NCI-H446 (cell line): ENCODE data around the gene COL5A1.

Experiments used
- DNase-seq, 2 experiments: peaks; one replicate each; lab custom pipeline; 2025; lab: John Stamatoyannopoulos, UW

COL5A1 gene

DNA sequence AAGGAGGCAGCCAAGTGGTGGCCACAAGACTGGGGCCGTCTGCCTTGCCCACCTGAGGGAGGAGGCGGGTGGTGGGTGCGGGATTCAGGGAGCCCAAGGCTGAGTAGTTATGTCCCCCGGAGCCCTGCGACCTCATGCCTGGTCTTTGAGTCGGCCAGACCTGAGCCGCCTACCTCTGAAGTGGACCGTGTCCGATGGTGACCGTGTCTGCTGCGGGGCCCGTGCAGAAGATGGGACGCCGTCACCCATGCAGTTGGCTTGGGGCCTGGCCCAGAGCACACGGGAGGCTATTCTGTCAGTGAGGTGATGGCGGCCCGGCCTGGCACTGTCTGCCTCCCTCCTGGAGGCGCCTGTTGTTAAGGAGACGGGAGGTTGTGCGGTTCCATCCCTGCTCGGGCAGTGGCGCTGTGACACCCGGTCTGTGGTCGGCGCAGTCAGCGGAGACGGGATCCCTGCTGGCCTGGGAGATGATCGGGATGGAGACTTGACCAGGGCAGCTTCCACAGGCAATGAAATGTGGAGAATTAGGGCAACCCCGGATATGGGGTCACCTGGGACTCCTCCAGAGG lies 176.5 kb downstream of the COL5A1 start:
- DNase-seq = no peak

DNA sequence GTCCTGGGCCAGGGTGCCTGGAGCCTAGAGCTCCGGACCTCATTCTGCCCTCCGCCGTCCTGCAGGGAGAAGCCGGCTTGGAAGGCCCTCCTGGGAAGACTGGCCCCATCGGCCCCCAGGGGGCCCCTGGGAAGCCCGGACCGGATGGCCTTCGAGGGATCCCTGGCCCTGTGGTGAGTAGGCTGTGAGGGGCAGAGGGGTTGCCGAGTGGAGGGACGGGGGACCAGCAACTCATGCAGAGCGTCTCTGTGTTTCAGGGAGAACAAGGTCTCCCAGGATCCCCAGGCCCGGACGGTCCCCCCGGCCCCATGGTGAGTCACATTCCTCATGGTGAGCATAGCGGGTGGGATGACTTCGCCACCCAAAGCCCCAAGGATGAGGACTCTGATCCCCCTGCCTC lies 177.0 kb downstream of the COL5A1 start:
- DNase-seq = no peak

DNA sequence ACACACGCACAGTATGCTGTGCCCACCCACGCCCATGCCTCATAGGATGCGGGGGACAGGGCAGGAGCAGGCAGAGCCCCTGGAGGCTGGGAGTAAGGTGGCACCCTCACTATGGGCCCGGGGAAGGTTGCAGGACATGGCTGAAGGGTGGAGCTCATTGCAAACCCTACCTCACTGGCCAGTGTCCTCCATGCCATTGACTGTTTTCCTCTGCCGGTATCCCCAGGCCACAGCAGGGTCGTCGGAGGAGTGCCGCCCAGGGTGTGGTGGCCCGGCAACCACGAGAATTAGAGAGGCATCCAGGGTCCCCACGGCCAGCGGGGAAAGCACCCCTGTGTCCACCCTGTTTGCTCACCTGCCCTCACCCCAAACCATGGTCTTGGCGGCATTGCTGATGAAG lies 179.3 kb downstream of the COL5A1 start:
- DNase-seq = no peak

DNA sequence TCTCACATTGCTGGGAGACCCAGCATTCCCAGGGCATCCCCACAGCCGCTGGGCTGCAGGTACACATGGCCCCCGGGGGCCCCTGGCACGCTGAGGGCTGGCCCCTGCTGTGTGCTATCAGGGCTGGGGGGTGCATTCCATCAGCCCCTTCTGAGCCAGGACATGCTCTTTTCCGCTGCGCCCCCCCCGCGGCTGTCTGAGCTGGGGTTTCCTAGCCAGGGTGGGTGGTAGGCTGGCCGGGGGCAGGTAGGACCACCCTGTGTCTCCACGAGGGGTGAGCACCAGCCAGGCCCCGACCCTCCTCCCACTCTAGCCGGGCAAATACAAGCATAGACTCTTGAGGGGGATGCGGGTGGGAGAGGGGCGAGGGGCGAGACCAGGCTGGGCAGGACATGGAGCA lies 180.9 kb downstream of the COL5A1 start:
- DNase-seq = no peak

DNA sequence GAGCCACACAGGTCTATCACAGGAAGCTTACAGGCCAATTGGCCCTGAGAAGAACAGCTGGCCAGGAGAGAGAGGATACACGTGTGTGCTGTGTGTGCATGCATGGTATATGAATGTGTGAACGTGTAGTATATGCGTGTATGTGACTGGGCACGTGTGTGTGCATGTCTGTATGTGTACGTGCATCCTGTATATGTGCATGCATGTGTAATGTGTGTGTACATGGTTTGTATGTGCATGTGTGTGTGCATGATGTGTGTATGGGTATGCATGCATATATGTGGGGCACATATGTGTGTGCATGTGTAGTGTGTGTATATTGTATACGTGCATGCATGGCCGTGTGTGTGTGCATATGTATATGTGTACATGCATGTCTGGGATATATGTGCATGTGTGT lies 182.0 kb downstream of the COL5A1 start:
- no peak for DNase-seq

DNA sequence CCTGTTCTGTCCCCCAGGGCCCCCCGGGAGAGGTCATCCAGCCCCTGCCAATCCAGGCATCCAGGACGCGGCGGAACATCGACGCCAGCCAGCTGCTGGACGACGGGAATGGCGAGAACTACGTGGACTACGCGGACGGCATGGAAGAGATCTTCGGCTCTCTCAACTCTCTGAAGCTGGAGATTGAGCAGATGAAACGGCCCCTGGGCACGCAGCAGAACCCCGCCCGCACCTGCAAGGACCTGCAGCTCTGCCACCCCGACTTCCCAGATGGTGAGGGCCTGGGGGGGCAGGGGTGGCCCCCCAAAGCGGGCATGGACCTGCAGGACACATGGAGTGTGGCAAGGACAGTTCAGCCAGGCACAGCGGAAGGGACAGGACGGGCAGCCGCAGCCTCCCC lies 183.0 kb downstream of the COL5A1 start:
- no peak for DNase-seq

DNA sequence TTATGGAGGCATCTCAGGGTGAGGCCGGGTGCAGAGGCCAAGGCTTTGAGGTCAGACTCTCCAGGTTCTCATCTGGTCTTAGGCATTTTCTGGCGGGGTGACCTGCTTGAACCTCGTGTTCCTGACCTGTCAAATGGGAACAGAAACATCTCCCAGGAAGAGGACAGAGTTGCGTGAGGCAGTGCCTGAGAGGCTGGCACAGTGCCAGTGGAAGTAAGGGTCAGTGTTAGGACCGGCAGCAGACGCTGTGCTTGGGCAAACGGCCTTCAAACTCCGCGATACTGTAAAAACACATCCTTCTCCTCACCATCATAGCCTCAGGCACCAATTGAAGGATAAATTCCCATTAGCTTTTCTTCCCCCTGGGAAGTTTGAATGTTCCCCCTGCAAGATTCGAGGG lies 183.4 kb downstream of the COL5A1 start:
- no peak for DNase-seq

DNA sequence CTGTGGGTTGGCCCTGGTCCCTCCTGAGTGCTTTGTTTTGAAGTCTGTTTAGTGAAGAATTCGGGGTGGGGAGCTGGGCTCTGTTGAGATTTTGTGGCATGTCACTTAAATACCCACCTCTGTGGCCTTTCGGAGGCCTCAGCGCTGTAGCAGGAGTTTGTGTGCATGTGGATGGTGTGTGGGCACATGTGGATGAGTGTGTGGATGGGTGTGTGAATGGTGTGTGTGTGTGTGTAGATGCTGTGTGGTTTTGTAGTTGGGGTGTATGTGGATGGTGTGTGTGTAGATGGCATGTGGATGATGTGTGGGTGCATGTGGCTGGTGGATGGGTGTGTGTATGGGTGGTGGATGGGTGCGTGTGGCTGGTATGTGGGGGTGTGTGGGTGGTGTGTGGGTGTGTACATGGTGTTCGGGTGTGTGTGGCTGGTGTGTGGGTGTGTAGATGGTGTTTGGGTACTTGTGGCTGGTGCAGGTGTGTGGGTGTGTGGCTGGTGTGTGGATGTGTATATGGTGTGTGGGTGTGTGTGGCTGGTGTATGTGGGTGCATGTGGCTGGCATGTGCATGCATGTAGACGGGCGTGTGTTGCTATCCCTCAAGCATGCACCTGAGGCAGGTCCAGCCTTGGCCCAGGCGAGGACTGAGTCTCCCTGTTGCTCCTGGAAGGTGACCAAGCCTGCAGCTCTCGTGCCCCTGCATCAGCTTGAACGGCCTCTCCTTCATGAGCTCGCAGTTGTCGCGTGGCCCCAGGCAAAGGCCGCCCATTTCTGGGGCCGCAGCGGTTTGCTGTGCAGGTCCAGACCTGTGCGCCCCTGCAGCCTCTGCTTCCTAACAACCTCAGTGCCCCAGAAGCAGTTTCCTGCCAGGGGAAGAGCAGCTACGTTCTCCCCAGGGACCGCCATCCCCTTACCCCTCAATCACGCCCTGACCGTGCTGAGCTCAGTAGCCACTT lies 185.0 kb downstream of the COL5A1 start:
- DNase-seq = no peak

DNA sequence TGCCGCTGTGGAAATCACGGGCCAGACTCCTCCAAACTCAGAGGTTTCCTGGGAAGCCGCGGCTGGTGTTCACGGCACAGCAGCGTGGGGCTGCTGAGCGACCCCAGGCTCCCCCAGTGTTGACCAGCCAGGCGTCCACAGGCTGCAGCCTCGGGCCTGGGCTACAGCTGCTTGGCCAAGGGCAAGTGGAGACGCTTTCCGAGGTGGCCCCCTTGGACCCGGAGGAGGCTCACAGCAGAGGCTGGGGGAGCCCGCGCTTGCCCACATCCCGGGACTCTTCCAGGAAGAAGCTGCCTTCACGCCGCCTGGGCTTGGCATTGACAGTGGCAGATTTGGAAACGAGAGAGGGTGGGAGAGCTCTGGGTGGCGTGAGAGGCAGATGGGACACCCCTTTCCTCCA lies 186.0 kb downstream of the COL5A1 start:
- no peak for DNase-seq

DNA sequence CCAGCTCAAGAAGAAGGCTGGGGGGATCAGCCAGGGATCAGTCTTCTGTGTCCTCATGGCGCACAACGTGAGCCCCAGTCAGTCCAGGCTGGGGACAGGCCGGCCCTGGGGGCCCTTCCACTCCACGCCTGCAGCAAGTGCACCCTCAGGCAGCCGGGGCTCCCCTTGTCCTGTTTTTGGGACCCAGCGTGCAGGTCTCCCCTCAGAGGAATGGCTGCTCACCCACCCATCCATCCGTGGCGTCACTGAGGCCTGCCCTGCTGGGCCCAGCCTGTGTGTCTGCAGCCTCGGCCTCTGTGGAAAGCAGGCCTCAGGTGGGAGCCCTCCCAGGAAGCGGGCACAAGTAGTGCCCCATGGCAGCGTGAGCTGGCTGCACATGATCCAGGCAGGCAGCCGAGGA lies 186.4 kb downstream of the COL5A1 start:
- no peak for DNase-seq

DNA sequence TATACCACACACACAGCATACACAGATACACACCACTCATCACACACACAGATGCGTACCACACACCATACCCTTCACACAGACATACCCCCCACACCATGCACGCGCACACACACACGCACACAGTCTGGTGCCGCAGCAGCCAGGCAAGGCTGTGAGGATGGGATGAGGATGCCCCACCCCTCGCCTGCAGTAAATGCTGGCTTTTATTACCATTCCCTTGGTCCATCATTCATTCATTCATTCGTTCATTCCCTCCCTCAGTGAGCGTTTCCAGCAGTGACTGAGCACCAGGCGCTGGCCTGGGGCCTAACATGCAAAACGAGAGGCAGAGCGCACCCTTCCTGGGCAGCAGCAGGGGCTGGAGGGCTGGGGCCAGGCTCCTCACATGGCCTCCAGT lies 187.3 kb downstream of the COL5A1 start:
- DNase-seq = no peak

DNA sequence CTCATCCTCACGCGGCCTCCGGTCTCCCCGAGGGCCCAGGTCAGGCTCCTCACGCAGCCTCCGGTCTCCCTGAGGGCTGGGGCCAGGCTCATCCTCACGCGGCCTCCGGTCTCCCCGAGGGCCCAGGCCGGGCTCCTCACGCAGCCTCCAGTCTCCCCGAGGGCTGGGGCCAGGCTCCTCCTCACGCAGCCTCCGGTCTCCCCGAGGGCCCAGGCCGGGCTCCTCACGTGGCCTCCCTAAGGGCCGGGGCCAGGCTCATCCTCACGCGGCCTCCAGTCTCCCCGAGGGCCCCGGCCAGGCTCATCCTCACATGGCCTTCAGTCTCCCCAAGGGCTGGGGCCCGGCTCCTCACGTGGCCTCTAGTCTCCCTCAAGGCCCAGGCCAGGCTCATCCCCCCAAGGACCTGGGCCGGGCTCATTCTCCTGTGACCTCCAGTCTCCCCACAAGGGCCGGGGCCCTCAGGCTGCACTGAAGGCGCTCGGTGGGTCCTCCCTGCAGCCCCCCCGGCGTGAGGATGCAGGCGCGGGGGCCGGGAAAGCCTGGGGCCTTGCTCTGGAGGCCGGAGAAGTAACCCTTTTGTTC lies 187.8 kb downstream of the COL5A1 start:
- no peak for DNase-seq

DNA sequence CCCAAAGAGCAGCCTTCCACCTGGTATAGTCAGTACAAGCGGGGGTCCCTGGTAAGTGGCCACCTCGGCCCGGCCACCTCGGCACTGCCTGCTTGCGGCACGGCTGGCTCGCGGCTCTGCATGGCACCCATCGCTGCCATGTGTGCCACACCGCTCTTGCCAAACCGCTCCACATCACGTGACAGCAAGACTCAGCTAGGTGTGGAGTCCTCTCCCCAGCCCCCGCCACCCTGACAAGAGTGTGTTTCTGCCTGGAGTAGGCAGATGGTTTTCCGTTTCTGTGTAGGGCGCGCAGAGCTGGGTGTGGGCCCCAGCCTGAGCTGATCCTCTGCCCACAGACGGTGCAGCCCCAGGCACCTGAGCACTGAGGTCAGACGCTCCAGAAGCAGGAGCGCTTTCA lies 188.5 kb downstream of the COL5A1 start:
- DNase-seq = no peak

DNA sequence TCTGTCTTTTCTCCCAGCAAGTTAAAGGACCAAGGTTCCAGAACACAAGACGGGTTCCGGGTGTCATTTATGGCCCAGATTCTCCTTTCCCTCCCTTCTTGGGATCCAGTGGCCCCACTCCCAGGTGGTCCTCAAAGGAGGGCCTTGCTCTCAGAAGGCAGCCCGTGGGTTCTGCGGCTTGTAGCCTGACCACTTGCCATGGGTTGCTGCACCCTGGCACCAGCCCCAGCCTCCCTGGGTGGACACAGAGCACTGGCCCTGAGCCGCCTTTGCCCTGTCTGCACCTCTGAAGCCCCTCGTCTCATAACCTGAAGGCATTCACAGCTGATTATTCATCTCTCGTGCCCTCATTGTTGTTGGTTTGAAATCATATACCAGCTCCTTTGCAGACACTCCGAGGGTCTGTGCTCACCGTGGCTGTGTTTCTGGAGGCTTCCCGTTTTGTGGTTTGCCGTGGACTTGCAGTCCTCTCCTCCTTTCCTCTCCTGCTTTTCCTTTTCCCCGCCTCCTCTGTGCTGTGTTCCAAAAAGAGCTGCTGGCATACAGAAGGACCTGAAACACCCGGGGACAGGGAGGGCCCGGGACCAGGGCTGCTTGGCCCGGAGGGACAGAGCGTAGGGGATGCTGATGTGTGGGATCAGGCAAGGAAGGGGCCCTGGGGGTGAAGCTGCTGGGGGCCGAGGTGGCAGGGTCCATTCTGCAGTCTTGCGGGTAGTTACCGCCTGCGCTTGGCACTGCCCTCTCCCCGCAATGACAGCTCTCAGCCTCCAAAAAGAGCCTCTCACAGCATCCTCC lies 189.5 kb downstream of the COL5A1 start:
- no peak for DNase-seq

DNA sequence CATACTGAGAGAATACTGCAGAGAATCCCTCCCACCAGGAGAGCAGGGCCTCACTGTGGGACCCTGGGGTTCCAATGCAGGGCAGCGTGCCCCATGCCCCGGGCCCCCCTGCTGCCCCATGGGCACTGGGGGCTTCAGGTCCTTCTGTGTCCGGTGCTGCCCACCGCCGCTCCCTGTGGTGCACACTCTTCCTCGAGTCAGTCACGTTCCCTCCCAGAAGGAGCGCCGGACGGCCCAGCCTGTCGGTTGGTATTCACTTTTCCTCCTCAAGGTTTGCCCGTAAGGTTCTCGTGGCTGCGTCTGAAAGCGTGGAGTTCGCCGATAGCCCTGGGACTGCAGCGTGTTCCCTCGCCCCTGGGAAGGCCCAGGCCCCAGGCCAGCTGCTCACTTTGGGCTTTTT lies 190.9 kb downstream of the COL5A1 start:
- DNase-seq = no peak

DNA sequence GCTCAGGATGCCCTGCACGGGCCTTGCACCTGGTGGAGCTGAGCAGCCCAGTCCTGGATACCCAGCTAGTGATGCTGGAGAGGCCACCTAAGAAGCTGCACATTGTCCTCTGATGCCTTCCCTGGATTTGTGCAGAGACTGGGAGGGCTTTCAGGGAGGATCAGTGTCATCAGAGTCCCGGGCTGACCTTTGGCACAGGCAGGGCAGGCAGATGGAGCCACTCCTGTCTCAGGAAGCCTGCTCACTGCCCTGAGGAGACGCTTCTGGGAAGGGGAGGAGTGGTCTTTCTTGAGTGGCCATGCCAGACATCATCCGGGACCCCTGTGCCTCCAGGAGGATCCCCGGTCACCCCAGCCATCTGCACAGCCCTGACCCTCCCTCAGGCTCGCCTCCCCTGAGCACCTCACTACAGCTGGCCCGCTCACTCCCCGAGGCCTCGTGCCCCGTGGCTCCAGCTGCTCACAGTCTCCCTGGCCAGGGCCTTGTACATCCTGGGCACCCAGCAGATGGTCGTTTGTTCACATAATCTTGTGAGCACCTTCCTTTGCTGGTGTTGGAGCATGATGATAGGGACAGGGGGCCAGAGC lies 191.8 kb downstream of the COL5A1 start:
- no peak for DNase-seq

DNA sequence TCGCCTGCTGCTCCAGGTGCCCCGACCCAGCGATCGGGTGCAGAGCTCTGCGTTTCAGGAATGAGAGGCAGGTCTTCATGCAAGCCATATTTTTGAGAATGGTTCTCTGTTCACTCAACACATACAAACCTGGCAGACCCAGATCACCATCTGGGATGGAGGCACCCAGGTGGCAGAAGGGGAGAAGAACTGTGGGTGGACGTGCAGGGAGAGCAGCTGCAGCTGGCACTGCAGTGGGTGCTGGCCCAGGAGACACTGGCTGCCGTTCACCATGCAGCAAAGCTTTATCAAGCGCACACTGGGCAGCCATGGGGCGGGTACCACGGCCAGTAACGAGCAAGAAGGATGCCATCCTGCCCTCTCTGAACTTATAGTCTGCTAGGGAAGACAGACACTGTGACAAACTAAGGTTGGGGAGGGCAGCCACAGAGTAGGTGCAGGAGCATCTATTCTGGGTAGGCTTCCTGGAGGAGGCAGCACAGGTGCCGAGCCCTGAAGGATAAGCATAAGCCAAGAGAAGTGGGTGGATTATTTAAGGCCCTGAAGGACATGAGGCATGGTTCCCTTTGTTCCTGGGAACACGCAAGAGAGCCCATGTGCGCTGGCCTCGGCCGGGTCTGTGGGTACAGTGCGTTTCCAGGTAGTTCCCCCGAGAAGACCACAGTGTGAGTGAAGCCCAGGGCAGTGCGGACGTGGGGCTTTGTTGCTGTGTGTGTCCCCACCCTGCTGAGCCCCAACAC lies 192.8 kb downstream of the COL5A1 start:
- DNase-seq = peak in 1 of 2 experiments; percentile 12

DNA sequence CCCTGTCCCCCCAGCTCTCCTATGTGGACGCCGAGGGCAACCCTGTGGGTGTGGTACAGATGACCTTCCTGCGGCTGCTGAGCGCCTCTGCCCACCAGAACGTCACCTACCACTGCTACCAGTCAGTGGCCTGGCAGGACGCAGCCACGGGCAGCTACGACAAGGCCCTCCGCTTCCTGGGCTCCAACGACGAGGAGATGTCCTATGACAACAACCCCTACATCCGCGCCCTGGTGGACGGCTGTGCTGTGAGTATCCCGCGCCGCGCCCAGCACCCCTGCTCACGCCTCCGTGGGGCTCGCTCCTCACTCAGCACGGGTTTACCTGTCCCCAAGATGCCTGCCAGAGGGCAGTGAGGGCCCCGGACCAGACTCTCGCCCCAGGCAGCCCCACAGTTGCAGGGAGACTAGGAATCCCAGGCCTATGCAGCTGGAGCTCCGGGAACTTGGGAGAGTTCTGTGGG lies 193.4 kb downstream of the COL5A1 start:
- no peak for DNase-seq

DNA sequence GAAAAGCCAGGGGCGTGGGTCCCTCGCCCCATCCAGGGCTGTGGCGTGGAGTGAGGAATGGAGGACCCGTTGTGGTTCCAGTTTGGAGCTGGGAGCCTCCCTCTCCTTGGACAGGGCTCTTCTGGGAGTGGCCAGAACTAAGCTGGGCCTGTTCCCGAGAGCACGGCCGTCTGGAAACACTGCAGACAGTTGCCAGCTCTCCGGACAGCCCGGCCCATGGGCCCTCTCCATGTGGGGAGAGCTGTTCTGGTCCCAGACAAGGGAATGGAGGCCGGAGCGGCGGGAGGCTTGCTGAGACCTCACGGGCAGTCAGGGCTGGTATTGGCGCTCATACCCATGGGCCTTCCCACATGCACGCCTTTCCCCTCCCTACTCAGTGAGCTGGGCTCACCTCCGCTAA lies 193.8 kb downstream of the COL5A1 start:
- no peak for DNase-seq

DNA sequence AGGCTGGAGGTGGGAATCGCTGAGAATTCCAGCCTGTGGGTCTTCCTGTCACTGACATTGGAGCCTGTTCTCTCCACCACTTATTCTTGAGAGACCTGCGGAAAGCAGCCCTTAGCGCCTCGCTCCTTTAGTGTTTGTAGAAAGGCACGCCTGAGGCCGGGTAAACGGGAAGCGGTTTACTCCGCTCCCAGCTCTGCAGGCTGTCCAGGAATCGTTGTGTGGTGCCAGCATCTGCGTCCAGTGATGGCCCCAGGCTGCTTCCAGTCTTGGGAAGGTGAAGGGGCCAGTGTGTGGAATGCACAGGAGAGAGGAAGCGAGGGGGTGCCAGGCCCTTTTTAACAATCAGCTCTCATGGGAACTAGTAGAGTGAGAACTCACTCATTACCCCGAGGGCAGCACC lies 194.4 kb downstream of the COL5A1 start:
- DNase-seq = no peak

DNA sequence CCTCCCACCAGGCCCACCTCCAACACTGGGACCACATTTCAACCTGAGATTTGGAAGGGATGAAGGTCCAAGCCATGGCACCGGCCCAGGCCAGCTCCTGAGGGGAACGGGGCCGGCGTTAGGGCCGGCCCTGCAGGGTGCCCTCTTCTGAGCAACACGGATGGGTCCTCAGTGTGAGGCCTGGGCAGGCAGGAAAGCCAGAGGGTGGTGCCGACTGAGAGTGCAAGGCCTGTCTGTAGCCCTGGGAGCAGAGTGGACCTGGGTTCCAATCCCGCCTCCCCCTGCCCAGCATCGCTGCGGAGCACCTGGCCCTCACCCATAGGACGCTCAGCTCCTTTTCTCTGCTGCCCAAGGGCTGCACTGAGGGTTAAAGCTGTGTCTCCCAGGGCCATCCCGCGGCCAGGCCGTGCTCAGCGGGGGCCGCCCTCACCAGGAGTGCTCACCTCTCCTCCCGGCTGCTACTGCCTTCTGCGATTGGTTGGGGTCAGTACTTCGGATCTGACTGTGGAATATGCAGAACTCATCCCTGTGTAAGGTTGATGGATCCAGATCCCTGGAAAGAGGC lies 194.9 kb downstream of the COL5A1 start:
- DNase-seq = no peak
